Activated T-cell treated with anti-CD3 and anti-CD28 coated beads for 1 hour (primary cell): ENCODE data around the gene VAPA.

ENCODE experiments used
- DNase-seq: peaks from one replicate; pipeline ENCODE4 v3.0.0-alpha.2; 2020; ENCODE audit warnings: low read depth

The VAPA gene

DNA sequence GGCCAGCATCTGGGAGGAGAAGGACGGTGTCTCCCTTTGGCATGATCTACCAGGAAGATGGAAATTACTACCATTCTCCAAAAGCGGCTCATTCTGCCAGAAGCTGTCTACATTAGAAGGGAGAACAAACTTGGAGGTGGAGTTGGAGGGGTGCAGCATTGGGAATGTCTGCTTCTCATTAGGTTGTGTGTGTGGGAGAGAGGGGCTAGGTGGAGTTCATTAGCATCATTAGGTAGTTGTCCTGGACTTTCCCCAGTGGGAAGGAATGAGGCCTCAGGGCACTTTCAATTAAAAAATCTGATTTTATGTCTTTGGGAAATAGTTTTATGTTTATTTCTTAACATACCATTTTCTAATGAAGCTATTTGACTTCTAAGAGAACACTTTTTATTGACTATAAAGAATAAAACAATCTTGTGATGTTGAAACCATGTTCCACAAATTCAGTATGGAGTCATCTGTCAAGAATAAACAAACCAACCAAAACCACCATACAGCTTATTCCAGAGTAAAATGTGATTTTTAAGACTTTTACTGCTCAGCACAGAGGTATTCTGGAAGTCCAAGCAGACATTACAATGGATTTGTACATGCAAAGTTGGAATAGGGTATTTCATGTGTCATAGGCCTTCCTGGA lies 60.6 kb downstream of the VAPA start:
- DNase-seq = no peak

GRCh38 chr18:9975658-9976057 lies 61.8 kb downstream of the VAPA start:
- no peak for DNase-seq

- DNase-seq = no peak
These were observed 68.9 kb downstream of the VAPA start for GRCh38 chr18:9982711-9983110.

DNA sequence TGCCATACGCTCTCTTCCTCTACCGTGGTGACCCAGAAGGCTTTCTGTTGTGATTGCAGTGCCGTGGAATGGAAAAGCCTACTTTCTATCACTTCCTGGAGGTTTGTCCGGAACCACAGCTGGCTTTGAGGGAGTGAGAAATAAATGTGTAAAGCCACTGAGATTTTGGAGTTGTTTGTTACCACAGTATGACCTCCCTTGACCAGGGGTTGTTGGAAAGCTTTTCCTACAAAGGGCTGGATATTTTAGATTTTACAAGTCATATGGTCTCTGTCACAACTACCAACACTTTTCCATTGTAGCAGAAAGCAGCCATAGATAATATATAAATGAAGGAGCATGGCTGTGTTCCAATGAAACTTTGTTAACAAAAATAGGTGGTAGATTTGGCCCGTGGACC lies 70.3 kb downstream of the VAPA start:
- no peak for DNase-seq

DNA sequence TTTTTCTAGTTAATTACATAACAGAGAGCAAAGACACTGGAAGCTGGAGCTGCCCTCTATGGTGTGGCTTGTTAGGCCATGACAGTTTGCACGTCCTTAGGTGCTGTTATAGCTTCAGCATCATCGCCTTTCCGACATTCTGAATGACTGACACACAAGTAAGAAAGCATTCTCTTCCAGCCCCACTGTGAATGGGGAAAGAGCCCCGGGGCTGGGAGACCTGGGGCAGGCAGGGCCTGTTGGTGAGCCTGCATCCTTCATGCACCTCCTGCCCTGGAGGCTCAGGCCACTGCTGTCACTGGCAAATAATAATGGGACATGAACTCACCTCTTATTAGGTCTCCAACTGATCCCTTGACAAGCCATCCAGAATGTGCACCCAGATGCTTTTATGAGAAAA lies 71.8 kb downstream of the VAPA start:
- DNase-seq = no peak

- no peak for DNase-seq
These were observed 72.5 kb downstream of the VAPA start for GRCh38 chr18:9986156-9986930.

- no peak for DNase-seq
These were observed 73.5 kb downstream of the VAPA start for GRCh38 chr18:9987345-9987744.

- no peak for DNase-seq
These were observed 74.1 kb downstream of the VAPA start for GRCh38 chr18:9987931-9988330.

- no peak for DNase-seq
These were observed 74.8 kb downstream of the VAPA start for GRCh38 chr18:9988665-9989064.

- no peak for DNase-seq
These were observed 75.7 kb downstream of the VAPA start for GRCh38 chr18:9989481-9989880.

DNA sequence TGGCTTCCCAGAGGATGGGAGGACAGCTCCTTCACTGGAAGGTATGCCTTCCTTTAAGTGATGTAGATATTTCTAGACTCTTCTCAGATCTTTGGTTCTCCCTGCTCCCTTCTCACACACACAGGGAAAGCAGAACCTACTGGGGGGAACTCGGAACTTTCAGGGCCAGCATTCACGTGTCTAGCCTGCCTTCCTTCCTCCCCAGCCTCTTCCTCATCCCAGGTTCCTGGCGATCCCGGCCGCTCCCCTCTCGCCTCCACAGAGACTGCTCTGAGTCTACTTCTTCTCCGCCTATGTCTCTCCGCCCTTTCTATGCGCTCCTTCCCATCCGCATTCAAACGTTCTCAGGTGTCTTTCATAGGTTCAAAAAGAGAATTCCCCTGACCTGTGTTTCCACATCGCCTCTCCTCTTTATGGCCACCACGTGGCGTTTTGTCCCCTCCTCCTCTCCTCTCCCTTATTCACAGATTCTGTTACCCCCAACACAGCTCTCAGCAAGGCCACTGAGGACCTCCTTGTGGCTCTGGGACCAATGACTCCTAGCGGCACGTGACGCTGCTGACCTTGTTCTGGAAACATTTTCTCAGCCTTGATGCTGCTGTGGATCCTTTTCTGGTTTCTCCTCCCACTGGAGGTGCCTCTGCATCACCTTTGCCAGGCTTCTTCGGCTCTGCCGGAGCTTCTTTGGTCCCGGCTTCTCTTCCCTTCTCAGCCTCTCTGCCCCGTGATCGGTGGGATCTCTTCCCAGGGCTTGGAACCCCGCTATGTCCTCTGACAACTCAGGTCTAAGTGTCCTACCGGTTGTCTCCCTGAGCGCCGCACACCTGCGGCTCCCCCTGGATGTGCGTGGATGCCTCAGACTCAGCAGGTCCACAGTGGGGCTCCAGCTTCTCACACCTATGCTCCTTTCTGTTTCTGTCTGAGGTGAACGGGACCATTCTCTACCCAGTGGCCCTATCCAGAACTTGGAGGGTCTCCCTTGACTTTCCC lies 77.5 kb downstream of the VAPA start:
- DNase-seq = no peak

DNA sequence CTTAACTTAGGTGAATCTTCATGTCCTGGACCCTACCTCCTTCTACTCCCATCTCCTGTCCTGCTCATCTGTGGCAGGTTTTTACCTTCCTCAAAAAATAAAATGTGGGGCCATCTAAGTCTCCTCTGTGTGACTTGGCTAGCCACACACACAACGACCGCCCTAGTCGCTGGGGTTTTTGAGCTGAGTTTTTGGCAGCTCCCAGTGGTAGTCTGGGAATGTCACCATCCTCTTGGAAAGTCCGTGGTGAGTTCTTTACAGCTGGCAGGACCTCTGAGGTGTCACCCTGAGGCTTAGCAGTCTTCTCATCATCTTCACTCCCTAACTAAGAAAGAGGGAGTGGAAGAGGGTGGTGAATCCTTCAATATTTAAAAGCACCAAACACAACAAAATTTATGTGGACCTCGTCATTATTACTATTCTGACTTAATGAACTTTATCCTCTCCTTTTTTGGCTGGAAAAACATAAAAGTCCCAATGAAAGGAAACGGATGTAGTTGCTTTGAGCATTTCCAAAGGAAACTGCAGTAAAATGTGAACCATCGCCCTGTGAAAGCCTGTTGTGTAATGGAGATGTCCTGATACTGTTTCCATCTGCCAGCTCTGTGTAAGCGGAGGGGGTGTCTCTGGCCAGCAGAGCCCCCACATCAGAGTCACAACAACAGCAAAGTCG lies 78.6 kb downstream of the VAPA start:
- DNase-seq = no peak

- DNase-seq = no peak
These were observed 79.2 kb downstream of the VAPA start for GRCh38 chr18:9992973-9993520.

DNA sequence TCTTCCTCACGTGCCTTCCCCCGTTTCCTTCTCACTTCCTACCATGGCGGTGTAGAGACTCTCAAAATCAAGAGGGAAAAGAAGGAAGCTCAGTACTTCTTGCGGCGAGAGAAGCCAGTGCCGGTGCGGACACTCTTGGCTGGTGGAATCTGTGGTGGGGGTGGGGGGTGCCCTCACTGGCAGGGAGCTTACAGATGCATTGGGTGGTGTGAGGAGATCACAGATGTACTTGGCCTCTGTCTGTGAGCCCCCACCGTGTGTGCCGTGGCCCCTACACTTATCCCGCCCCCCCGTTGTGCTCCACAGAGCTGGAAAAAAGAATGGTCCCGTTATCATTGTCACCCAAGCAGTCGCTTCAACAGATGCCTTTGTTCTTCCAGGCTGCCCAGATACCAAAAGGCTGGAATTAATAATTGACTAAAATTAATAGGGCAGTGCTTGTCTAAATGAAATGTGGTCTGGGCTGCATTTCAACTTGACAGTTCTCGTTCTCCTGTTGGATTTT lies 79.8 kb downstream of the VAPA start:
- no peak for DNase-seq

GRCh38 chr18:9994026-9994570 lies 80.3 kb downstream of the VAPA start:
- no peak for DNase-seq

DNA sequence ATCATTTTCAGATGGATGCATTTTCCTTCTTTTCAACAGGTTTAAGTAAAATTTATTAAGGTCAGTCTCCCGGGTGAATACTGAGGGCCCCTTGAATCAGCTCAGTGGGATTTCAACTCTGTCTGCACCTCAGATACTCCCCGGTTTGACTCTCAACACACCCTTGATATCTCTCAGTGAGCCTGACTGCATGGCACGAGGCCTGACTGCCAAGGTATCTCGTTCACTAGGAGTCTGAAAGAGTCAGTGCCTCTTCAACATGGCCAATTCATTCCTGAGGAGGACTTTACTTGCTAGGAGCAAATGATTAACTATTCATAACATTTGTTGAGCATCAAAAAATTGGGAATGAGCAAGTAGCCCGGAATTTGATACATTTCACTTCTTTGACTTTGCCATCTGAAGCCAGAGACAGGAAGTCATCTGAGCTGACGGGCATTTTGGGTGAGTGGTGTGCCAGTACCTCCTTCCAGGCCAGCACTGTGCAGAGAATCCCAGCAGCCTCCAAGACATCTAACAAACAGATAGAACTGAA lies 81.0 kb downstream of the VAPA start:
- DNase-seq = no peak

DNA sequence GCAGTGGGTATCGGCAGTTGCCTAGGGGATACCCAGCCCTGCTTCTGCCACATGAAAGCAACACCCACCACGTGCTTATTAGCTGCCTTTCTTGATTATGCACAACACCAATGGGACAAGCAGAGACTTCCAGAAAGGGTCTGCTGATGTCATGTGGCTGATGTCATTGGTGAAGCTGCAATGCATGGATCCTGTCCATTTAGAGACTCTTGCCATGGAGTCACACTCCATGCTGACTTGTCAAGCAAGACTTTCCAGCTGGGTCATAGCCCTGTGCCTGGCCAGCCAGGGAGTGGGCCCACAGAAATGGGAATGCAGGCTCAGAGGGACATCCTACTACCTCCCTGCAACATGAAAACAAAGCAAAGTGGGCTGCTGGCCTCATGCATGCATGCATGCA lies 81.8 kb downstream of the VAPA start:
- DNase-seq = no peak

DNA sequence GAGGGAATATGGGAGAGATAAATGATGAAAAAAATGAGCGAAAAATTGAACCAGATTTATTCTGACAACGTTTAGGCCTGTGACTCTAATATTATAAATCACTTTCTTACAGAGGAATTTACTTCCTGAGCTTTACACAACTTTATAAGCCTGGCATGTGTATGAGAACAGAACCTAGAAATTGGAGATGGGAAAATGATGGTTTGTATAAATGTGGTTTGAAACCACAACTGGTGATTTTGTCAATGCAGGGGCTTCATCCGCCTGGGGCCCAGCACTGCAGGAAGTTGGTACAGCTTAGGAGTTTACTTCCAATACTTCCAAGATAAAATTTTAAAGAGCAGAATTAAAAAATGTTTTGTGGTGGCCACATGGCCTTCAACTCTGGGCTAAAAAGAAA lies 82.3 kb downstream of the VAPA start:
- no peak for DNase-seq

GRCh38 chr18:9997711-9998110 lies 83.9 kb downstream of the VAPA start:
- DNase-seq = no peak

GRCh38 chr18:9998330-9998729 lies 84.5 kb downstream of the VAPA start:
- no peak for DNase-seq

- no peak for DNase-seq
These were observed 88.5 kb downstream of the VAPA start for GRCh38 chr18:10002280-10002679.
